SK-MEL-5 (cell line): ENCODE results near the gene CD209. TPM values are rescaled to one million over a fixed set of nuclear protein-coding genes. Genes with fewer than 3 reads are reported as not detected.

Source experiments
- DNase-seq: peaks from one replicate; pipeline ENCODE4 v3.0.0-alpha.2; 2016; ENCODE audit warnings: low read depth, low spot score
- in situ Hi-C: cut with HindIII; loops from 2 replicates; pipeline ENCODE4 v1.10.0; 2016; ENCODE audit warnings: low sequenced_read_pairs, high pct_unique_total_duplicates, low pct_unique_long_range_greater_than_20kb
- total RNA-seq: library from RNA; depleted of rRNA; stranded (reverse); fragments of >200 nt; shearing (Covaris generic); gene quantifications from 2 replicates; pipeline ENCODE4 v1.2.3, GENCODE V29; 2014

CD209 gene
- total RNA-seq, 1 experiment from 2014 or later, result not detected

DNA sequence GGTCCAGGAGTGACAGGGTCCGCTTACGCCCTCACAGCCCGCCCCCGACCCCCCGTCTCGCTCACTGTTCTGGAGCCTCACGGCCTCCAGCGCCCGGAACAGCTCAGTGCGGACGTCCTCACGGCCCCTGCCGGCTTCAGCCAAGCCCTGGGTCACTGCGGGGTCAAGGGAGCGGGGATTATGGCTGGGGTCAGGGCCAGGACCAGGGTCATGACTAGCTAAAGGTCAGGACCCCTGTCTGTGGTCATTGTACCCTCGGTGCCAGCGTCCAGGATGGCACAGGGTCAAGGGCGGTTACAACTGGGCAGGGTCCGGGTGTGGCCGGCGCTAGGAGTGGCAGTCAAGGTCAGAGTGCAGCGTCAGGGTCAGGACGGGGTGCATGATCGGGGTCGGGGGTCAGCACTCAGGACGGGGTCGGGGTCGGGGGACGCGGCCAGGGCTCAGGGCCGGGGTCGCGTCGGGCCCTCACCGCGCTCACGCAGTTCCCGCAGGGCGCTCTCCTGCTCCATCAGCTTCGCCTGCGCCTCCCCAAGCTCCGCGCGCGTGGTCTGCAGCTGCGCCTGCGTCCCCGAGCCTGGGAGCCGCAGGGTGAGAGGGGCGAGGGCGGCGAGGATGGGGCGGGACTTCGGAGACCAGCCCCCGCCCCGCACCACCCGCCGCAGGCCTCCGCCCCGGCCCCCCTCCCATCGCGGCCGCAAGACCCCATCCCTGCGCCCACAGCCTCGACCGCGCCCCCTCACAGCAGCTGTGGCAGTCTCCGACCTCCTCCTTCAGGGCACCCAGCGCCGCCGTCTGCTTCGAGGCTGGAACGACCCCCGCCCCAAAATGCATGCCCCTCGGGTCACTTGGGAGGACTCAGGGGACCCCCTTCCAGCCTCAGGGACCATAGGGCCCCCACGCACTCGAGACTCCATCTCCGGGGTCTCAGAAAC lies 16.8 kb downstream of the CD209 start:
- in situ Hi-C loops, result no loop called here
- DNase-seq, result no peak

DNA sequence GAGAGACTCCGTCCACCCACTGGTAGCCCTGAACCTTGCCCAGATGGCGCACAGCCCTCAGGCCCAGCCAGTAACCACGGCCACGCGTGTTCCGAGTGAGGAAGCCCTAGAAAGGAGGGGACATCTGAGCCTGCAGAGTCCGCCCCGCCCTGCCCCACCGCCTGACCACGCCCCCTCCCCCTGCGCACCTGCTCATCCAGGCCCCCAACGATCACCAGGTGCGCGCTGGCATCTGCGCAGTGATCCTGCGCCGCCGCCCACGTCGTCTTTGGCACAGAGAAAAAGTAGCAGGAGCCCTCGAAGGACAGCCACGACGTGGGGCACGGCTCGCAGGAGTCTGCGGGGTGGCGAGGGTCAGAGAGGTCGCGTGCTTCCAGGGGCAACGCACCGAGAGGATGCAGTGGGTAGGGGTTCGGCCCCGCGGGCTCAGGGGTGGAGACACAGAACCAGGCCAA lies 17.5 kb downstream of the CD209 start:
- in situ Hi-C loops, result no loop called here
- no peak for DNase-seq

DNA sequence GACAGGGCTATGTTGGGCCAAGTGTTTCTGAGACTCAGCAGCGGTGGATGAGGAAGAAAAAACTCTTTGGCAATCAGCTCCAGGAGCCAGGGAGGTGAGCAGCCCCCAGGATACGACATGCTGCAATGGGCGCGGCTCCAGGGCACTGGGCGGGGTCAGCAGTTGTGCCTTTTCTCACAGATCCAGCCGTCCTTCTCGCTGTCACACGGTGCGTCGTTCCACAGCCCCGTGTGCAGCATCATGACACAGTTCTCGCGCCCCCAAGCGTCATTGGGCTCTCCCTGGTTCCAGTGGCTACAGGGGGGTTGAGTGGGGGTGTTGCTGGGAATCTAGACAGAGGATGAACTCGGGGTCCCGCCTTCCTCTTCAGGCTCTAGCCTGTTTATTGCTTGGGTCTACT lies 18.1 kb downstream of the CD209 start:
- in situ Hi-C loops, result no loop called here
- no peak for DNase-seq

DNA sequence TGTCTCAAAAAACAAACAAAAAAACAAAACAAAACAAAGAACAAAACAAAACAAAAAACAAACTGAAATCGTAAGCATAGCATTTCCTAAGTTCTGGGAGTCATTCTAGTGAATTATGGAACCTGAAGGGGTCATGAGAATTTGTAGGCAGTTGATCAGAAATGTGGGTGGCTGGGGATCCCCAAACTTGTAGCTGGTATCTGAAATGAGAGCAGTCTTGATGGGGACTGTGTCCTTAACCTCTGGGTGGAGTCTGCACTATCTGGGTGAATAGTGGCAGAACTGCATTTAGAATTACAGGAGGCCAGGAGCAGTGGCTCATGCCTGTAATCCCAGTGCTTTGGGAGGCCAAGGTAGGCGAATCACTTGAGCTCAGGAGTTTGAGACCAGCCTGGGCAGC lies 21.5 kb downstream of the CD209 start:
- in situ Hi-C loops, result no loop called here
- no peak for DNase-seq

DNA sequence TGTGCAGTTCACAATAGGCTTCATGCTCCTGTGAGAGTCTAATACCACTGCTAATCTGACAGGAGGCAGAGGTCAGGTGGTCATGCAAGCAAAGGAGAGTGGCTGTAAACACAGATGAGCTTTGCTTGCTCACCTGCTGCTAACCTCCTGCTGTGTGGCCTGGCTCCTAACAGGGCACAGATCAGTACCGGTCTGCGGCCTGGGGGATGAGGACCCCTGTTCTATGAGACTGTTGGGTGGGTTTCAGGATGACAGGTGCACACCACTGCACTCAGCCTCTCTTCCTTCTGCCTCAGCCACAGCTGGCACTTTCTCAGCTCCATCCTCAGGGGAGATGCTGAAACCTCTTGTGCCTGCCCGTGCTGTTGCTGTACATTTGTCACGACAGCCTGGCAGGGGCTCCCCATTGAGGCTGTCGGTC lies 25.1 kb downstream of the CD209 start:
- no peak for DNase-seq
- in situ Hi-C loops, result no loop called here

DNA sequence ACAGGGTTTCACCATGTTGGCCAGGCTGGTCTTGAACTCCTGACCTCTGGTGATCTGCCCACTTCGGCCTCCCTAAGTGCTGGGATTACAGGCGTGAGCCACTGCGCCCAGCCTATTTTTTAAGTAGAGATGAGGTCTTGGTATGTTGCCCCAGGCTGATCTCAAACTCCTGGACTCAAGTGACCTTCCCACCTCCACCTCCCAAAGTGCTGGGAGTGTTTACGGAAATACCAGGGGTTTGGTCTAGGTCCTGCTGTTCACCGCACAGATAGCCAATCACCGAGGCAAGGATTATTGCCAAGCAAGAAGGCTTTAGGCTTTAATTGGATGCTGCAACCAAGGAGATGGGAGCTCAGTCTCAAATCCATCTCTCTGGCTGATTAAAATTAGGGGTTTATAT lies 27.0 kb downstream of the CD209 start:
- in situ Hi-C loops, result no loop called here
- DNase-seq, result no peak

DNA sequence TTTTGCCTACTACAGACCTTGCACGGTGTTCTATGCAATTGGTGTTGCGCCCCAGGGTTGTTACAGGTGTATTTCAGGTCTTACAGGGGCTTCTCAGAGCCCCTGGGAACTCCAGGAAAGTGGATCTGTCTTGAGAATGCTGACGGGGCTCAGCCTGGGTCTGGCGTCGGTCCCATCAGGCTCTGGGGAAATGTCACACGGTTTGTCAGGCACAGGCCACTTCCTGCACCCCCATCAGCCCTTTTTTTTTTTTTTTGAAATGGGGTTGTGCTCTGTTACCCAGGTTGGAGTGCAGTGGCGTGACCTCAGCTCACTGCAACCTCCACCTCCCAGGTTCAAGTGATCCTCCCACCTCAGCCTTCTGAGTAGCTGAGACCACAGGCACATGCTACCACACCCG lies 28.7 kb downstream of the CD209 start:
- in situ Hi-C loops, result no loop called here

DNA sequence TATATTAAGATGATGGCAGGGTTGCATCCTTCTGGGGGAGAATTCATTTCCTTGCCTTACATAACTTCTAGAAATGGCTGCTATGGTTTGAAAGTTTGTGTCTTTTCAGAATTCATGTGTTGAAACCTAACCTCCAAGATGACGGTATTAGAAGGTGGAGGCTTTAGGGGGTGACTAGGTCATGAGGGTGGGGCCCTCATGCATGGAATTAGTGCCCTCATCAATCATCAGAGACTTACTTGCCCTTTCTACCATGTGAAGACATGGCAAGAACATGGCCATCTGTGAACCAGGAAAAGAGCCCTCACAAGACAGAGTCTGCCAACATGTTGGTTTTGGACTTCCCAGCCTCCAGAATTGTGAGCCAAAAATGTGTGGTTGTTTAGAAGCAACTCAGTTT lies 30.6 kb downstream of the CD209 start:
- in situ Hi-C loops, result no loop called here
- no peak for DNase-seq

More for the DNA sequence above, 28.7 kb downstream of the CD209 start:
- no peak for DNase-seq

DNA sequence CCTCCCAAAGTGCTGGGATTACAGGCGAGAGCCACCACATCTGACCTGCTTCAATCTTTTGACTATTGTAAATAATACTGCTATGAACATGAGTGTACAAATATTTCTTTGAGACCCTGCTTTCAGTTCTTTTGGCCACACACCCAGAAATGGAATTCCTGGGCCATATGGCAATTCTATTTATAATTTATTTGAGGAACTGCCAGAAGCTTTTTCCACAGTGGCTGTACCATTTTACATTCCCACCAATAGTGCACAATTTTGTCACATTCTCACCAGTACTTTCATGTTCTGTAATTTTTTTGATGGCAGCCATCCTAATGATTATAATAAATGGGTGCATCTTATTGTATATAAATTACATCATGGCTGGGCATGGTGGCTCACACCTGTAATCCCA lies 31.7 kb downstream of the CD209 start:
- no peak for DNase-seq
- in situ Hi-C loops, result no loop called here

DNA sequence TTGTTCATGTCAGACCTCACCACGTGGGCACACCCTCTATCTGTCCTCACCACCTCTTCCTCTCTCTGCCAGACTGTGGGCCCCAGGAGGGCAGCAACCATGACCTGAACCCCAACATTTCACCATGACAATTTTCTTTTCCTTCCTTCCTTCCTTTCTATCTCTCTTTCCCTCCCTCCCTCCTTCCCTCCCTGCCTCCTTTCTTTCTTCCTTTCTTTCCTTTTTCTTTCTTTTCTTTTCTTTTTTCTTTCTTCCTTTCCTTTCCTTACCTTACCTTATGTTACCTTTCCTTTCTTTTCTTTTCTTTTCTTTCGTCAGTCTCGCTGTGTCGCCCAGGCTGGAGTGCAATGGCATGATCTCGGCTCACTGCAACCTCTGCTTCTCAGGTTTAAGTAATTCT lies 36.7 kb downstream of the CD209 start:
- no peak for DNase-seq
- in situ Hi-C loops, result no loop called here

DNA sequence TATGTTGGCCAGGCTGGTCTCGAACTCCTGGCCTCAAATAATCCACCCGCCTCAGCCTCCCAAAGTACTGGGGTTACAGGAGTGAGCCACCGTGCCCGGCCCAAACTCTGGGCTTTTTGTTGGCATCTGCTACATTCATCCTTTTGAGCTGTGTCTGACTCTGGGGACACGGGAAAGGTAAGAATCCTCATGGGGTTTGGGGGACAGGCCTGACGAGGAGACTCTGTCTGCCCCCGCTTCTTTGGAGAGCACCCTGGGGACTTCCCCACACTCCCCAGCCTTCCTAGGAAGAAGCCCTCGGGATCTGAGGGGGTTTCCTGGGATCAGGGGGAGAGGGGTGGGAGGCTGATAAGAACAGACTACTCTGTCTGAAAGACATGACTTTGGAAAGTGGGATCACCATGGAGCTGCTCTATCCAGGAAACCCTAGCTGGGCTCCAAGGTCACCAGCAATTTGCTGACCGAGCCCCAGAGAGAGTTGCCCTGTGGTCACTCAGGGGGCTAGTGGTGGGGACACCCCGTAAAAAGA lies 37.3 kb downstream of the CD209 start:
- in situ Hi-C loops, result no loop called here
- DNase-seq, result no peak

DNA sequence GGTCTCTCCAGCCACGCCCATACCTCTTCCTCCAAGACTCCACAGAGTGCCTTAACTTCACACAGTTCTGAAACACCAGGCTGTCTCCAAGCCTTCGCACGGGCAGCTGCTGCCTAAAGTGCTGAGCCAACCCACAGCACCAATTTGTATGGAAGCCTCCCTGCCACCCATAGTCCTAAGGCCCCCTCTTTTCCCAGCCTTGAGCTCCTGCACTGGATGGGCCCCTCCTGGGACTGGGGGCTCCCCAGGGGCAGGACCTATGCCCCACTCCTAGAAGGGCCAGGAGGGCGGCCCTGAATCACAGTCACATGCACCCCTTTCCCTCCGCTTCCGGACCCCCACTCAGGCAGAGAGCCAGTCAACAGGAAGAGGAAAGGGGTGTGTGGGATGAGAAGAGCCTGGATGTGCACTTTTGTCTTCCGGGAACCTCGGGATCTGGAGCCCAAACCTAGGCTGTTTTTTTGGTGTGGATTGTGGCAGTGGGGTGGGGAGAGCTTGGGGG lies 40.3 kb downstream of the CD209 start:
- DNase-seq, result no peak
- in situ Hi-C loops, result no loop called here

DNA sequence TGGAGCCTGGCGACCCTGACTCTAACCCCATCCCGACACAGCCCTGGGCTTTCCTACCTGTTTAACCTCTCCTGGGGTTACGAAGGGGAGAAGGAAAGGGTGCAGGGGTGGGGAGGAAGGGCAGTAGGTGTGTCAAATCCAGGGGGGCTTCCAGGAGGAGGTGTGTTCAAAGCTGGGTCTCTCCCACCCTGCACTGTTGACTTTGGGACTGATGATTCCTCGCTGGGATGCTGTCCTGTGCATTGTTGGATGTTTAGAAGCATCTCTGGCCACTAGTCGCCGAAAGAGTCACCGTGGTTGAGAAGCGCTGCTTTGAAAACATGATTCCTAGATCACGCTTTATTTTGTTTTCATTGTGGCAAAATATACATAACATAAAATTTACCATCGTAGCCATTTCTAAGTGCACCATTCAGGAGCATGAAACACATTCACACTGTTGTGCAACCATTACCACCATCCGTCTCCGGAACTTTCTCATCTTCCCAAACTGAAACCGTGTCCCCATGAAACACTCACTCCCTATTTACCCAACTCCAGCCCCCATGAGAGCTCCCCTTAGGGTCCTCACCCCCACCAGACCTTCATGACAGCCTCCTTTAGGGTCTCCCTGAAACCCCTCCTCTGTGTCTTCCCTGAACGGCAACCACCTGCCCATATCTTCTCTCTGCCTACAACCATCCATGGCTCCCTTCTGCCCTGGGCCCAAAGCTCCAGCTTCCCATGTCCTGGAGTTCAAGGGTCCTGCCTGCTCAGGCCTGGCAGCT lies 41.0 kb downstream of the CD209 start:
- in situ Hi-C loops, result no loop called here
- no peak for DNase-seq

DNA sequence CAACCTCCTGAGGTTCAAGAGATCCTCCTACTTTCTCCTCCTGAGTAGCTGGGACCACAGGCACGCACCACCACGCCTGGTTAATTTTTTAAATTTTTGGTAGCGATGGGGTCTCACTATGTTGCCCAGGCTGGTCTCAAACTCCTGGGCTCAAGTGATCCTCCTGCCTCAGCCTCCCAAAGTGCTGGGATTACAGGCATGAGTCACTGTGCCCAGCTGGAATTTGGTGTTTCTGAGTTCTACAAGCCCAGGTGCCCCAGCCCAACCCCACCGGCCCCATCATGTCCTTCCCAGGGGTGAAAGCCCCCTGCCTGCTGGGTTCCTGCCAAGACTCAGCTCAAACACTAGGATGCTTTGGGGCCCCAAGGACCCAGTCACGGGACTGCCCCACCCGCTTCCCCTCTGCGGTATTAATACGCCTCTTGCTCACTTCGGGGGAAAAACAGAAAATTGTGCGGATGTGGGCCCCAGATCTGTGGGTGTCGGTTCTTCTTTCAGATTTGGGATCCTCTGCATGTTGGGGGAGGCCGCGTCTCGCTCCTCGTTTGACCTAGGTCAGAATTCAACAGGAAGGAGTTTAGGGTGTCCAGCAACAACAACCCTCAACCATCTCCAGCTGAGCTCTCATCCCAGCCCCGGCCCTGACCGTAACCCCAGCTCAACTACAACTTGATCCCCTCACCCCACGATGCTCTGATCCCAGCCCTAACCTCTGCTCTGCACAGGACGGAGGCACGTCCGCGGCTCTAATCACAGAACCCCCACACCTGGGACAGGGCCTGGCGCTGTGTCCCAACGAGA lies 41.7 kb downstream of the CD209 start:
- DNase-seq, result no peak
- in situ Hi-C loops, result no loop called here

DNA sequence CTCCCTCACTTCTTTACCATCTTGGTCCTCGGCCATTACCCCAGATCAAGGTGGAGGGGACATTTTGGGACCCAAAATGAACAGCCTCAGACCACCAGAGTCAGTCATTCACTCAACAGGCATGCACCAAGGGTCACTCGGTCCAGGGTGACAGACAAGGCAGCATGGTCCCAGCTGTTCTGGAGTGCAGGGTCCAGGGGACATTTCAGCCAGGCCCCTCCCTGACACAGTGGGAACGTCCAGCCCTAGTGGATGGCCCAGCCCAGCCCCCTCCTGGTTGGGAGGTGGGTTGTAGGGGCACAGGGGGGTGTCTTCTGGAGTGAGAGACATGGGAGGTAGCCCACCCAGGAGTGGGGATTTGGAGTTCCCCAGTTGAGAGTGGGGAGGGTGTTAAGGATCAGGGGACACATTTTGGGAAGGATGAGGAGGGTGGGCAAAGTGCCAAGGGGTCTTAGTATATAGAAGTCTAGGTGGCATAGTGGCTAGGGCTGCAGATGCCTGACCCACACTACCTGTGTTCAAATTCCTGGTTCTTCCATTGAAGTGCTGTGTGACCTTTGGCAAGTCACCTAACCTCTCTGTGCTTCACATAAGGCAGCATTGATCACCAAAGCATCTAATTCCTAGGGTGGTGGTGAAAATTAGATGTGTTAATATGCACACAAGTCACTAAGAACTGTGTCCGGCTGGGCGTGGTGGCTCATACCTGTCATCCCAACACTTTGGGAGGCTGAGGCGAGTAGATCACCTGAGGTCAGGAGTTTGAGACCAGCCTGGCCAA lies 42.9 kb downstream of the CD209 start:
- in situ Hi-C loops, result no loop called here
- DNase-seq, result no peak

DNA sequence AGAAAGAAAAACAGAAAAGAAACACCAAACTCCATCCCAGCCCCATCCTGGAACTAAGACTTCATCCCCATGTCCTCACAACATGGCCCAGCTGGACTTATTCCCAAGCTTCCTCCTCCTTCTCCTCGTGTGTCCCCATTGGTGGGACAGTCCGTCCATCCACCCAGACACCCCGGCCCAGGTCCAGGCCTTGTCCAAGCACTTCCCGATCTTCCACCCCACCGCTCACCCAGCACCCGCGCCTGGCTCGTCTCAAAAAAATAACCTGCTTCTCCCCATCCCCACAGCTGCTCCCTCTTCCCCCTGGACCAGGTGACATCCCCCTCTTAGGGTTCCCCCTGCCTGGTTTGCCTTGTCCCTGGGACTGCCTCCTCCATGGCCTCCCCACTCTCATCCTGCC lies 44.0 kb downstream of the CD209 start:
- in situ Hi-C loops, result no loop called here
- no peak for DNase-seq
